Measurements from ENCODE around the gene ESRRG. TPM values are rescaled to one million over a fixed set of nuclear protein-coding genes. Genes with fewer than 3 reads are reported as not detected.
"Not testable (repeated sequence)": the region's sequence is repeated elsewhere in the genome, so short reads cannot be mapped to it uniquely, and the experiment has no call there.

ESRRG gene
- total RNA-seq, 2 experiments from 2014 or later, result not detected

DNA sequence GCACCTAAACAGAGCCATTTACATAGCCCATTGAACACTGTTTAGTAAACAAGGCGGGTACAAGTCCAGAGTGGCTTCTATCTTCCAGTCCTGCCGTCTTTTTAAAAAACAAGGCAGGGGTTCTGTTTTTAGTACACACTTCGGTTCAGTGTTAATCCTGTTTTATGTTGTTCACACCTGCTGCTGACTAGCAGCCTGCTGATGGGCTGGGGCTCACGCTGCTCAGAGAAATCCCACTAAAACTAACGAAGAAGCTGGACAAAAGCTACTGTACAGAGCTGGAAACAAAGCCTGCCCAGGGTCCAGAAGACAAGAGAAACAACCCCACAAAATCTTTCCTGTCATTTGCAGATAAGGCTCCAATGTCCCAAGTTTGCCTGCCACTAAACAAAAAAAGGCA, 13.2 kb downstream of the ESRRG start:
- ChIA-PET POLR2A (no interaction called here), CTCF (no interaction called here)

DNA sequence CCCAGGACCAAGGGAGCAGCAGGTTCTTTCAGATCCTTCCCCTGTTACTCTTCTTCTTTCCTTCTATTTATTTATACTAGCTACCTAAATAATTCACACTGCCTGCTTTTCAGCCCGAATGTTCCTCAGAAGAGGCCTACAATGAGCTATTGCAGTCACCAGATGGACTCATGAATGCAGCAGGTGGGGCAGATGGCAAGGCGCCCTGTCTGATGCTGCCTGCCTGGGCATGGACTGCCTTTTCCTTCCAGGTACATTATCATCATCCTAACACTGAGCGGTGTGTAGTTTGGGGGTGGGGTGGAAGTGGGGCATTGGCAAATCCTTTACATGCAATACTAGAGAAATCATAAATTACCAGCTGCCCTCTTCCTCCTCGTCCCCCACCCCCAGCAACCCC, 17.6 kb downstream of the ESRRG start:
- POLR2A ChIA-PET, result no interaction called here

DNA sequence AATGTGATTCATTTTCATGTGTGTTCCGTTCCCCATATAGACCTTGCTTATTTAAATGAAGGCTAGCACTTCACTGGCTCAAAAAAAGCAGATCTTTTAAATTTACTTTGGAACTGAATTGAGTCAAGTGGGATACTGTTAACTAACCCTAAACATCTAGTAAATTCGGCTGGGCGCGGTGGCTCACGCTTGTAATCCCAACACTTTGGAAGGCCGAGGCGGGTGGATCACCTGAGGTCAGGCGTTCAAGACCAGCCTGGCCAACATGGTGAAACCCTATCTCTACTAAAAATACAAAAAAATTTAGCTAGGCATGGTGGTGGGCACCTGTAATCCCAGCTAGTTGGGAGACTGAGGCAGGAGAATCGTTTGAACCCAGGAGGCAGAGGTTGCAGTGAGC, 19.2 kb downstream of the ESRRG start:
- POLR2A ChIA-PET, CTCF ChIA-PET: not testable (repeated sequence)

More for the DNA sequence above, 17.6 kb downstream of the ESRRG start:
- CTCF ChIA-PET, result no interaction called here

DNA sequence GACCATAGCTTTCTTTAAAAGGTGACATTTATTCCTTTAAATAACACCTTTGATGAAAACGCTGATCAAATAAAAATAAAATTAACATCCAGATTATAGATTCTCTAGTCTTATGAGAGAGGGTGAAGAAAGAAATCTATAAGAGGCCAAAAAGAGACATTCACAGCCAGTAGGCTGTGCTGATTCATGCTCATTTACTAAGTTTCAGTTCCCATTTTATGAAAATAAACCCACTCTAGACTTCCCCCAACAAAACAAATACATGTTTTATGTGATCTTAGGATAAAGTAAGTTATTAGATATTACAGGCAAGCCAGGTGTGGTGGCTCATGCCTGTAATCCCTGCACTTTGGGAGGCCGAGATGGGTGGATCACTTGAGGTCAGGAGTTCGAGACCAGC, 21.1 kb downstream of the ESRRG start:
- ChIA-PET POLR2A (no interaction called here), CTCF (no interaction called here)

DNA sequence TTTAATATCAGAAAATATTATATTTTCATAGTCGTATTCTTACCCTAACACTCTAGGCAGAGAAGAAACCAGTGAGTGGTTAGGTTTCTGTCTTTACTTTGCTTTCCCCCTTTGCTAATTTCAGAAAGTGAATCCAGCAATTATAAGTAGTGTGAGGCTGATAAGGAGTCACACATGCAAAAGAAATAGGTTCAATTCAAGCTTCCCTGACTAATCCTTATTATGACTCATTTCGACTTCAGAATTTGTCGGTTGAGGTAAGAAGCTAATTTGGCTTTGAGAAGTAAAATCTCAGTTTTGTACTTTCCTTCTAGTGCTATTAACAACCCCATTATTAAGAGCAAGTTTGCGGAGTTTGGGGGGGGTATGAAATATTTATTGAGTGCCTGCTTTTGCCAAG, 22.4 kb downstream of the ESRRG start:
- POLR2A ChIA-PET, result no interaction called here
- CTCF ChIA-PET, result no interaction called here

DNA sequence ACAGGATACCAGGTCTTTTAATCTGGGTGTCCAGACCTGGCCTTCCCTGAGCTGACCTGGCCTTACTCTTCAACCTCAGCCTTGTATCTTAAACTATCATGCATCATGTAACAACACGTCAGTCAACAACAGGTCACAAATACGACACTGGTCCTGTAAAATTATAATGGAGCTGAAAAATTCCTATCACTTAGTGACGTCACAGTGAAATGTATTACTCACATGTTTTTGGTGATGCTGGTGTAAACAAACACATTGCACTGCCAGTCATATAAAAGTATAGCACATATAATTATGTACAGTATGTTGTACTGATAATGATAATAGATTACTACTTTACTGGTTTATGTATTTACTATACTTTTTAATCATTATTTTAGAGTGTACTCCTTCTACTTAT, 31.5 kb downstream of the ESRRG start:
- POLR2A ChIA-PET, result no interaction called here
- CTCF ChIA-PET, result no interaction called here

DNA sequence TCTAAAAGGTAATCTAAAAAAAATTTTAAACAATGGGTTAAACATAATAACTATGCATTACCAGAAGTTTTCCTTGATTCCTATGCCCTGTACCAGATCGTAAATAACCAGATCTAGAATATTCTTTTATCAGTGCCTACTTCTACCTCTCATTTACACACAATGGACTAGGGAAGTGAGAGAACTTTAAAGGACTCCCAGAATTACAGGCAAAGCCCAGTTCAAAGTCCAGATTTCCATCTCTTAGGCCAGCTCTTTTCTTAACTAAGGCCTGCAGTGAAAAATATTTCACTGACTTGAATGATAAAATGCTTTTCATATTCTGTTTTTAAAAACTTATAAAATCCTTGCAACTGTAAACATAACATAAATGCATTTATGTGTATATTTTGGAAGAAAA, 32.6 kb downstream of the ESRRG start:
- ChIA-PET POLR2A (no interaction called here), CTCF (no interaction called here)

DNA sequence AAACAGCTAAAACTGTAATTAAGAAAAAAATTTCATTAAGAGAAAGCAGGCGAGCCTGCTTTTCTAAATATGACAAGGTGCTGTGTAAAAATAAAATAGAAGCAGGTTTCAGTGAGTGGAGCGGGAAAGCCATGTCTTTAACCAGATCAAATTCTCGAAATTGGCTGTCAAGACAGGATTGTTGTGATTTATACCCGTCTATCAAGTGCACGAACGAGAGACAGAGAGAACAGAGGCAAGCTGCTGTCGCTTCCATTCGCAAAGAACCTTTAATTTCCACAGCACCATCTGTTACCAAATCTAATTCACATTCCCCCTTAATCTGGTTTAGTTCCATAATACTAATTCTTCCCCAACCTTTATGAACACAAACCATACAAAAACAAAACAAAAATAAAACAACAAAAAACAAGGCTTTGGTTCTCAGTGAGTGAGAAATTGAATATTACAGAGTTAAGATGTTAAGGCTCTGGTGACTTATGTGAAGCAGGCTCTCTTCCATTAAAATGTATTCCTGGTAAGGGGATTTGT, 35.0 kb downstream of the ESRRG start:
- ChIA-PET POLR2A (no interaction called here), CTCF (no interaction called here)

DNA sequence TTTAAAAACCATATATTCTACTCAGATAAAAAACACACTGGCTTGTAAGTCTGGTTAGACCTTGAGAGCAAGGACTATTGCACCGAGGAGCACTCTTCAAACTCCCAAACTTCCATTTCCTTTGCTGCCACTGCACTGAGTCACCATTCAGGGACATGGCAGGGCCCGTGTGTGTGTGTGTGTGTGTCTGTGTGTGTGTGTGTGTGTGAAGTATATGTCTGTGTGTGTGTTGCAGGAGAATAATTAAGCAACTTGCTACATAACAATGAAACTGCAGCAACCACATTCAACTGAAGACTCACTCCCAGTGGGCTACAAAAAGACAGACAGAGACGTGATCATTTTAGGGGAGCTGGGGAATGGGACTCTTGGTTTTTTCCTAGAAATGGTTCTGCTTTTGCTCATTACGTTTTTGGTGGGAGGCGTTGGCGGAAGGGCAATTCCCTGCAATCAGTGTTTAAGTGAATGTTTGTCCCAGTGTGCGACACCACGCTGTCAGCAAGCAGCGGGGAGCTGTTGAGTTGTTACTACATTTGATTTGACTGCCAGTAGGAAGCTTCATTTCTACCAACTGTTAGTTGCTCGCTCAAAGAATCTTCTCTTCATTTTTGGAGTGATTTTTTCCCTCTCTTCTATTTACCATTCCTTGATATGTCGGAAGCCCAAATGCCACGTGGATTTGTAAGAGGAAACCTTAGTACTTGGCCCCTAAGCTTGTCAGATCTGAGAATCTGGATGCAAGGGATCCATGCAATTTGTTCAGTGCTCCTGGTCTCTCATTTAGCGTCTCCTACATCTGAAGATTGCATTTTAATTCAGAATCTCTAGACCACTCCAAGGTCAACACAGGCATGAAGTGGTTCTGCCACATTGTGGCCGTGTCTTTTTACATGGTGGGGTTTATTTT, 36.1 kb downstream of the ESRRG start:
- CTCF ChIA-PET, result no interaction called here
- POLR2A ChIA-PET, result no interaction called here

DNA sequence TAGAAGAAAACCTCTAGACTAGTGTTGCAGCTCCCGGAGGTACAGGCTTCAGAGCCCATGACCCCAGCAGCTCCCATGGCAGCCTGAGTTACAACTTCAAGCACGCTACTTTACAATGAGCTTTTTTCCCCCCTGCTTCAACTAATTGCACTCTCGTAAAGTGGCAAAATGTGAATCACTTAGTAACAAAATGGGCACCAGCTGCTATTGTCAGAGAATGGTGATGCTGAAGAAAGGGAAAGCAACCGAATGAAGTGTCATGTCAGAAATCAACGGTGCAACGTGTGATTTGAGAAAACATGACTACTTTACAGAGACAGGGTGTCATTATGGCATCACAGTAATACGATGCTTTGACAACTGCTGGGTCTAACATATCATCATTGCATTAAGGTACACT, 40.5 kb downstream of the ESRRG start:
- ChIA-PET POLR2A (no interaction called here), CTCF (no interaction called here)

DNA sequence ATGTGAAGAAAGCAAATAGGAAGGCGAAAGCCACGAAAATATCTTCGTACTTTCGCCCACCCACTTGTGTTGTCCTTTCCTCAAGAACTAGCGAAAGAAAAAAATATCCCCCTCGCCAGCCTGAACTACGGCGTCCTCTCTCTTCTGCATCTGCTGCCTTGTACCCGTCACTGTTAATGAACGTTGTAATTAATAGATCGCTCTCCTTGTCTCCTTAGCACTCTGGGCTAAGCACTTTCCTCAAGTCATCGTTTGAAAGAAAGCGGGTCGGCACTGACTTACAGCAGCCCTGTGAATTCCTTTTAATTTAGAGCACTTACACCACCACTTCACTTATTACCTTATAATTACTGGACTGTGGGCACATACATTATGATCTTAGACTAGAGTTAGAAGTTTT, 44.1 kb downstream of the ESRRG start:
- POLR2A ChIA-PET, result no interaction called here

DNA sequence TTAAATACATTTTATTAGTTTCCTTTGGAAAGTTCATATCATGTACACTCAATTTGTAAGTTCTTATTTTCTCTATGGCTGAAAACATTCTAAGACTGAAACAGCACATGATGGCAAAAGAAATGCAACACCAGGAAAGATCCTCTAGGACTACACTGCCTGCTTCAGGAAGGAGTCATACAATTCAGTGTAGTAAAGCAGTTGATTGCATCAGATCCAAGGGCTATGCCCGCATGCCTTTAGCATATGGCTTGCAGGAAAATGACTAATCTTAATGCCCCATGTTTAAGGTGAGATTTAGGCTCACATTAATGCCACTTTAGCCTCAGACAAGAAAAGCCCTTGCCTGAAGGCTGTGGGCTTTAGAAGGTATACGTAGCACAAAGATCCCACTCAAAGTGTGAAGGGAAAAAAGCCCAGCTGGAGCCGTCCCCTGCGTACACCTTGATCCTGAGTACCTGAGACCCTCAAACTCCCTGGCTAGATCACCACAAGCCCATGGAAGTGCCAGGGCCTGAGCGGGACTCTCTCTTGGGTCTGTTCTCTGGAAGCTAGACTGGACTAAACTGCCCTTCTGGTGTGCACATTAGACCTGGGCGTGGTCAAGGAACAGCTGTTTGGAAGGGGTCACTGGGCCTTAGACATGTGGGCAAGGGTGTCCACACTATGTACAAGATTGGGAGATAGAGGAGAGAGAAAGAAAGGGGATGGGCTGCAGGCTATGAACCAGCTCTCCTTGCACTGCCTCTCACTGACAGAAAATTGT, 52.9 kb downstream of the ESRRG start:
- POLR2A ChIA-PET, result no interaction called here
- CTCF ChIA-PET, result no interaction called here

More for the DNA sequence above, 44.1 kb downstream of the ESRRG start:
- CTCF ChIA-PET, result no interaction called here

DNA sequence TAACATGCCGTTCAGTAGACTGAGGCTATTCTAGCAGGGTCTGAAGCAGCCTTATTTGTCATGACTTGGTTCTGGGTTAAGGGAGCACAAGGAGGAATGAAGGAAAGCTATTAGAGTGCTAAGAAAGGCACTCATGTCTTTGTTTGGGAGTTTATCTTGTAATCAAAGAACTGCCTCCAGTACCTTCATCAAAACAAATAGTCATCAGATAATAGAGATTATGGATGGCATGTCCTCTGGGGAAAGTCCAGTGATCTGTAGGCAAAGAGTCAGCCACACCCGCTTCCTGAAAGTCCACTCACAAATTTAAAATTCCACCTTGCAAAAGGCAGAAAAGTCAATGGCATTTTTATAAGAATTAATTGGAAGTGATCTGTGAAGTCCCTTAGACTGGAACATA, 56.8 kb downstream of the ESRRG start:
- CTCF ChIA-PET, result no interaction called here

DNA sequence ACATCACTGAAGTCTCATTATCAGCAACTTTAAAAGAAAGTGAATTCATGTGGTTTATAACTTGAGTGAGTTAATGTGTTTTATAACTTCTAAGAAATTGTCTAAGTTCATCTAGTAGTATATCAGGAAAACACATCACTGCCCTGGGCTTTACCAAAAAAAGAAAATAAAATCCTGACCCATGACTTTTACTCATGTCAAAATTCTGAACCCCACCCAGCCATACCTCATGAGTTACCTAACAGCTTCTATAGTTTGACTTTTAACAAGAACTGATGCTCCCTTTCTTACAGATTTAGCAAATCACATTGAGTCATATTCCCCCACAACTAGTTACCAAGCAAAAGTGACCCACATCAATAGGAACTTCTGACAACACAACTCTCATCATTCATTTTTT, 57.4 kb downstream of the ESRRG start:
- CTCF ChIA-PET, result no interaction called here
- POLR2A ChIA-PET, result no interaction called here

More for the DNA sequence above, 56.8 kb downstream of the ESRRG start:
- POLR2A ChIA-PET, result no interaction called here

DNA sequence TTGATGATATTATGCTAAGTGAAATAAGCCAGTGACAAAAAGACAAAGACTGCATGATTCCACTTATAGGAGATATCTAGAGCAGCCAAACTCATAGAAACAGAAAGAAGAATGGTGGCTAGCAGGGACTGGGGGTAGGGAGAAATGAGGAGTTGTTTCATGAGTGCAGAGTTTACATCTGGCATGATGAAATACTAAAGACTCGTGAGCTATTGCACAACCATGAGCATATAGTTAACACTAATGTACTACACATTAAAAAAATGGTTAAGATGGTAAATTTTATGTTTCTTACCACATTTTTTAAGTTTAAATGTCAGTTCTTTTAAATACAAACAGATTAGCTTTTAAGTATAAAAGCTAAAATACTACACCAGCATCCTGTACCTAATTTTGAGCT, 57.8 kb downstream of the ESRRG start:
- POLR2A ChIA-PET, result no interaction called here

DNA sequence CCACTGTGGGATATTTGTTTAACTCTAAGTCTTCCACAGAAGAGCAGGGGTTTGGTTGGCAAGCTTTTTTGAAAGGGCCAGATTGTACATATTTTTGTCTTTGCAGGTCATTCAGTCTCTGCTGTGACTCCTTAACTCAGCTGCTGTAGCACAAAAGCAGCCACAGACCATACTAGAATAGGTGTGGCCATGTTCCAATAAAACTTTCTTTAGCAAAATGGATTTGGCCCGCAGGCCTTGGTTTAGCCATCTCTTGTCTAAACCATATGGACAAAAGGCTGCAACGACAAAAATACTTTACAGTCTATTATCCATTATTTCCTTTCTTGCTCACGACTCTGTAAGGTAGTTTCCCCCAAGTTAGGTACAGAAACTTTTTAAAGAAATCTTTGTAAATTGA, 60.5 kb downstream of the ESRRG start:
- CTCF ChIA-PET, result no interaction called here
- POLR2A ChIA-PET, result no interaction called here

More for the DNA sequence above, 57.8 kb downstream of the ESRRG start:
- CTCF ChIA-PET, result no interaction called here

DNA sequence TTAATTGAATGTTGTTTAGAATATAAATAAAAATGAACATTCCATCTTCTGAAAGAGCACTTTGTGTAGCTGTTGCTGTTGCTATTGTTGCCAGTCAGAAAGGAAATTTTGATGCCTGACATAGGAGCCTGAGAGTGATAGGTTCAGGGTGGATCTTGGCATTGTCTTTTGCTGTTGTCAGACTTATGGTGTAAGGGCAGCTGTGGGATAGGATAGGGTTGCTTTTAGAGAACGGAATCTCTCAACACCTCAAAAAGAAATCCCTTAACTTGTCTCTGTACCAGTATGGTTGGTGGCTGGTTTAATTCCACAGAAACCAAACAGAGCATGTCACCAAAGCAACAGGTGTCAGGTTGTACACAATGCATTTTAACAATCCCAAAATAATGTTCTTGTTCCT, 62.7 kb downstream of the ESRRG start:
- ChIA-PET CTCF (no interaction called here), POLR2A (no interaction called here)

DNA sequence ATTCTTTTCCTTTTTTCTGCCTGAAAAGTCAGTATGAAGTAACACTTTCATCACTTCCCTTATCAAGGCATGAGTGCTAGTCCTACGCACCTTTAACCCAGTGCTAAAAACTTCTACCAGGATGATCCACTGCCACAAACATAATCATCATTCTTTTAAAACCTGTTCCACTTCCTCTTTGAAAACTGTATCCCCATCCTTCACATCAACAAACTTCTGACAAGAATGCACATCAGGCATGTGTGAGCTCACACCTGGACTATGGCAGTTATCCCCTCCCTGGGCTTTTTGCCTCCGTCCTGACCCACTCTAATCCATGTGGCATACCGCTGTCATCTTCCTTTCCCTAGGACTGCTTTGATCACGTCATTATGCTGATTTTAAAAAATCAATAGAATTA, 70.2 kb downstream of the ESRRG start:
- ChIA-PET CTCF (no interaction called here), POLR2A (no interaction called here)

DNA sequence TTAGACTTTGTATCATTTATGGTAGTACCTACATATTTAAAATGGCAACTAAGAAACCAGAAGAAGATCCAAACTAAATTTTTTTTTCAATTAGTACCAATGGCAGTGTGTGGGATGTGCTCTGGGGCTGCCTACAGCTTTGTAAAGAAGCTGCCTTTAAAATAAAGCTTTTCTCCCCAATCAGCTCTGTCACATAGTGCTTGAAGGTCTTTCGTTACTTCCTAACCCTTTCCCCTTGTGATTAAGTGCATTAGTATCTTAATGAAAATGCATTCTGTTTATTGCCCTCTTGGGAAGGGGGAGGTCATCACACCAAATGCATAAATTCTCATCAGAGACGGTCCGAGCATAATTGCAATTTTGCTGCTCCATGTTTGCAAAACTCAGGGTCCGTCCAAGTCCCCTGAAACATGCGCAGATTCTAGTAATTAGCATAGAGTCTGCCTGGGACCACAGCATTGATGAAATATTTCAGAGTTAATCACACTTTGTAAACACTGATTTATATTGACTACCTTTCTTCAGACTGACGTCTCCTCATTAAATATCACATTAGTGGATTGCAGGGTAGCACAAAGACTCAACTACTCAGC, 71.3 kb downstream of the ESRRG start:
- ChIA-PET CTCF (no interaction called here), POLR2A (no interaction called here)

DNA sequence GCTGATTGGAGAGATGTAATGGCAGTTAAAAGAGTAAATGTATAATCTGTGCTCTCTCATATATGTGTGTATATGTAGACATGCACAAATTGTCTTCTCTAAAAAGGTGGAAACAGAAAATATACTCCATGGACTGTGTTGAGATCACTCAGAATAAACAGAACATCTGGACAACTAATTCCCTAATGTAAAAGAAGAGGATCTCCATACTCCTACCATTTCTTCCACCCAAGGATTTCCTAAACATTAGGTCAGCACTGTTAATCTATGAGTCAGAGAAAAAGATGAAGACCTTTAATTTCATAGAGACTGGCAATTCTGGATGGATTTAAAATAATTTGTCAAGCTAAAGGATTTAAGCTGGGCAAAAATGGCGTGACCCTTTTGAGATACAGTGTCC, 80.1 kb downstream of the ESRRG start:
- ChIA-PET CTCF (no interaction called here), POLR2A (no interaction called here)

All from activated CD8-positive, alpha-beta memory T cell treated with anti-CD3 and anti-CD28 coated beads for 36 hours (primary cell).